ENCODE measurements around the gene FOXD1.
"Not testable (repeated sequence)": the region's sequence is repeated elsewhere in the genome, so short reads cannot be mapped to it uniquely, and the experiment has no call there.

FOXD1 gene

DNA sequence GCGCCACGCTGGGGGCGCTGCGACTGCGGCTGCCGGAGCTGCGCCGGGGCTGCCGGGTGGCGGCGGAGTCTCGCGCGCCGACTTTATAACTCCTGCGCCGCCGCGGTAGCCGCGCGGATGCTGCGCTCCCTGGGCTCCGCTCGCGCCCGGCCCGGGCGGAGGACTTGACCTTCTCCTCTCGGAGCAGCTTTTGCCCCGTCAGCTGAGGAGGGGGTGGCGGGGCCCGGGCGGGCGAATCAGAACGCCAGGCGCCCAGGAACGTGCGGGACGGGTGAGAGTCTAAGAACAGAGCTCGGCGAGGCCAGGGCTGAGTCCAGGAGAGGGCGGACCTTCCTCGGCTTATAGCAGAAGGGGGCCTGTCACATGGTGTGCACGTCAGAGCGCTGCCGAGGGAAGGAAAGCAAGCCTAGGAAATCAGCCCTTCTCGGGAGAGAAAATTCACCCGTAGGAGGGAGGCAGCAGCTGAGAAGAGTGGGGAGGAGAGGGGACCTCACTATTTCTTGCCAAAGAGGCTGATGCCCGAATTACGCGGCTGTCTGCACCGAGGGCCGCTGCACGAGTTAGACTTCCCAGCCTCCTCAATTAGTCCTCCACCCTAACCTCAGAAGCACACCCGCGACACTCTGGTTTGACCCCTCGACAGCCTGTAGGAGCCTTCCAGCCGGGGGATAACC is at the start of gene FOXD1:
Gene FOXD1 (minus strand): TSS at position 315 of the 674 bp plus-strand sequence. CDS start 415 bp downstream, outside the sequence.
- peak; percentile 57 for DNase-seq

DNA sequence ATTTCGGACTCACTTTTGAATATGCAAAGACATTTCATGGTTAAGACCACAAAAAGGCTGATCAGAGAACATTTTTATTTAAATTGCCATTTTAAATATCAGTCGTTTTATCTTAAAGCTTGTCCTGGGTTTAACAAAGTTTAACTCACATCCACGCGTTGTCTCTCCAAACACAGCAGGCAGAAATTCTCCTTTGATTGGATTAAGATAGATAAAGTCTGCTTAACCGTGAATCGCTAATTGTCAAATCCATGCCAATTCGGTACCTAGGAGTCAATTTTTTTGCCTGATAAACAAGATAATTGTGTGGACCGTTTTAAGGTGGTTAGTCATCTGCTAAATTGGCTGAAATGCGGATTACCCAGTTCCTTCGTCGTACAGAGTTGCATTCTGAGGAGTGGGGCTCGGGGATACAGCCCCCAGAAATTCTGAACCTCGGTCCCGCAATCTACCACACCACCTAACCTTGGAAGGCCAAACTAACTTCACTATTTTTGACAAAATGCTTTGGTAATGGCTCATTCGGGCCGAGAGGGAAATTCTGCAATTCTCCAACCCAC is 49.0 kb upstream of the FOXD1 start:
- peak; percentile 0 for DNase-seq

DNA sequence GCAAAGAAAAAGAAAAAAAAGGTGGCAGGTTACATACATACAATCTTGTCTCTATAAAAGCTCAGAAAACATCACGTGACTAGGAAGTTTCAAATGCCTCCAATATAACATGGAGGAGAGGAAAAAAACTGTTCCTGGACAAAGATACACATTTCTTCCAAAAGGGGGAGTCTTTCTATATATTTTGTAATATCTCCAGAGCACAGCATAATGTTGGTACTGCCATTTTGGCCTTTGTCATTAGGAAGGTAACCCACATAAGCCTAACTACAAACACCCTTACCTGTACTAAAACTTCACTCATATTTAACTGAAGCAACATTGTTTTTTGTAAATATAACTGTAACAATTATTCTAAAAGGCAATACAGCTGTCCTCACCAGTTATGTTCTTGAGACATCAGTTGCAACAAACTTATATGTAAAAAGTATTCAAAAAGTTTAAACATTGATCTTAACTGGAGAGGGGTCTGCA is 48.4 kb upstream of the FOXD1 start:
- DNase-seq = peak; percentile 38

DNA sequence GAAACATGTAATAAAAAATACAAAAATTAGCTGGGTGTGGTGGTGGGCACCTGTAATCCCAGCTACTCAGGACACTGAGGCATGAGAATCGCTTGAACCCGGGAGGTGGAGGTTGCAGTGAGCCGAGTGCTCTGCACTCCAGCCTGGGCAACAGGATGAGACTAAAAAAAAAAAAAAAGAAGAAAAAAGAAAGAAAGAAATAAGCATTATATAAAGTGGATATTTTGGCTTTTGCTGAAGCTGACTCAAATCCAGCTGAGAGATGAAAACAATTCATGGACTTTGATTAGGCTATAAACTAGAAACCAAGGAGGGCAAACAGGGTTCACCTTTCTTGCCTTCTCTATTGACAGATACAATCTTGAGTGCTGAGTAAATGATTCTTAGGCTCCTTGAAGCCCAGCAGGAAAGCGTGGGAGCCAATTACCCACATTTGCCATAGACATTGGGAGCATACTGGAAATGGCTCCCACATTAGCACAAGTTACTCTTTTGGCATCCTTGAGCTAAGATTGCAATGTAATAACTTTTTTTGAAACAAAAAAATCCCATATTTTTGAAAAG is 47.3 kb upstream of the FOXD1 start:
- no peak for DNase-seq

DNA sequence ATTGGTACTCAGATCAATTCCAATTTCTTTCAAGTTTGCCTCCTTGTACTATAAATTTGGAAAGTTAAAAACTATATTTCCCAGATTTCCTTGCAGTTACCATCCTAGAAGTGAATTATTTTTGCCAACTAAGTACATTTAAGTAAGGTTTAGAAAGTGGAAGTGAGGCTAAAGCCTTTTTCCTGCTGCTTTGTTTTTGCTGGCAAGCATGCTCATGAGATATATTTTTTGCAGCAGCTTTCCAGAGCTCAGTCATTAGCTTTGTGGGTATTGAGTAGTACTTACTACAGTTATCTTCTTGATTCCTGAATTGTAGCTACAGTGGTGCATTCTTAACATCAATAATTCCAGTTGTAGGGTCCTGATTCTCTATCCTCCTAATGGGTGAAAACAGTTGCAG is 46.1 kb upstream of the FOXD1 start:
- DNase-seq = no peak

DNA sequence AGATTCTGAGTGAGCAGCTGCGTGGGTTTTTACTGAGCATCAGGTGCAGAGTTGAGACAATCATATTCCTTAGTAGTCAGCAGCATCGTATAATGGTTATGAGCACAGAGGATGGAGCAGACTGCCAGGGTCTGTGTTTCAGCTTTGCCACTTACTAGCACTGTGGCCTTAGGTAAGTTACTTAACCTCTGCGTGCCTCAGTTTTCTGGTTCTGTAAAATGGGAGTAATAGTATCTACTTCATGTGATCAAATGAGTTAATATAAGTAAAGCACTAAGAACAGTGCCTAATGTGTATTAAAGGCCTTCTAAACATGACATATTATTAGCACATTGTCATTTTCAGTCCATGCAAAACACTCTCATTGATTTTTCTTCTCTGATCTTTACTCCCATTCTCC is 44.8 kb upstream of the FOXD1 start:
- no peak for DNase-seq

DNA sequence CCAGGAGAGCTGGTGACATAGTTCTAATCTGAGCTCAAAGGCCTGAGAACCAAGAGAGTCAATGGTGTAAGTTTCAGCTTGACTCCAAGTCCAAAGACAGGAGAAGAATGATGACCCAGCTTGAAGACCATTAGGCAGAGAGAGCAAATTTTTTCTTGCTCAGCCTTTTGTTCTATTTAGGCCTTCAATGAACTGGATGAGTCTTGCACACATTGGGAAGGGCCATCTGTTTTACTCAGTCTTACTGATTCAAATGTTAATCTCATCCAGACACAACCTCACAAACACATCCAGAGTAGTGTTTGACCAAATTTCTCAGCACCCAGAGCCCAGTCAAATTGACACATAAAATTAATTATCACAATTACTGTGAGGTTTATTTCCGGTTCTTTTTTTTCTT is 42.6 kb upstream of the FOXD1 start:
- DNase-seq = no peak

DNA sequence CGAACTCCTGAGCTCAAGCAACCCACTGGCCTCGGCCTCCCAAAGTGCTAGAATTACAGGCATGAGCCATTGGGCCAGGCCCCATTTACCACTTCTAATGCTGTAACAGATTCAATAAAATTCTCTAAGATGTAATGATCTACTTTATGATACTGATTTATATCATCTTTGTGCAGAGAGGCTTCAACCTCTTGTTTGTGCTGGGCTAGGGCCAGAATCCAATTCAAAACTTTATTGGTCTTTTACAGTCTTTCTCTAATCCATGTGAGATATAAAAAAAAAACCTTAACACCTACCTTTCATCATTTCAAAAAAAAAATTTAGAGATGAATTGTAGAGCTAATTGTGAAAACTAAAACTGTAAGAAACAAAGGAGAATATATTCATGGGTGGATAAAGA is 41.5 kb upstream of the FOXD1 start:
- no peak for DNase-seq

DNA sequence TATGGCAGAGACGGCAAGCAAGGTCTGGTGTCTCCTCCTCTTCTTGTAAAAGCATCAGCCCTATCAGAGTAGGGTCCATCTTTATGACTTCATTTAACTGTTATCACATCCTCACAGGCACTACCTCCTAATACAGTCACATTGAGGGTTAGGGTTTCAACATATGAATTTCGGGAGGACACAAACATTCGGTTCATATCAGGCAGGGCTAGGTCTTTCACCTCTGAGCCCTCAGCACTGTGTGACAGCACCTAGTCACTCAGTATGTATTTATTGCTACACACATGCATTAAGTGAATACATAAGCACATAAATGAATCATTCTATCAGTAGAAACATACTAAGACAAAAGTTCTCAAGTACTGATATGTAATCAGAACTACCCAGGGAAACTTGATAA is 40.2 kb upstream of the FOXD1 start:
- DNase-seq = no peak

DNA sequence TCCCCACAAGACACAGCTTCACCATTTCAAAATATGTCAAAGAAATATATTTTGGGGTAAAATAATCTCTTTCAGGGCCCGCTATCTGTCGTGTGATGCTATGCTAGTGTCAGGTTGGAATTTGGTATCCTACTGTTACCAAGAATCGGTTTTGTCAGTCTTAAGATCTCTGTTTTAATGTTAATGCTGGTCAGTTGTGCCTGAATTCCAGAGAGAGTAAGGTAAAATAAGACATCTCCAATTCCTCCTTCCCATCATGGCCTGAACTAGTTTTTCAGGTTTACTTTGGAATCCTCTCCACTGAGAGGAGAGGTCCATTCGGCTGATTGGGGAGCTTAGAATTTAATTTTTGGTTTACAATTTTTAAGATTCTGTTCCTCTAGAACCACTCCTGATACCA is 39.2 kb upstream of the FOXD1 start:
- no peak for DNase-seq

DNA sequence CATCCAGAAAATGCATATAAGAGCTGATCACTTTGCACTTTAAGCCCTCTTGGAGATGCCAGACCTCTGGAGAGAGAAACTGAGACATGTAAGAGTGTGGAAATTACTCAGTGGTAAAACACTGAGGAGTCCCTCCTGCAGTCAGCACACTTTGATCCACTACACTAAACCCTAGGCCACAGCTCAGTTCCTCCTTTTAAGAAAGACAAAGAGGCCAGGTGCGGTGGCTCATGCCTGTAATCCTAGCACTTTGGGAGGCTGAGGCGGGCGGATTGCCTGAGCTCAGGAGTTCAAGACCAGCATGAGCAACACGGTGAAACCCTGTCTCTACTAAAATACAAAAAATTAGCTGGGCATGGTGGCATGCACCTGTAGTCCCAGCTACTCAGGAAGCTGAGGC is 38.7 kb upstream of the FOXD1 start:
- DNase-seq = not testable (repeated sequence)

DNA sequence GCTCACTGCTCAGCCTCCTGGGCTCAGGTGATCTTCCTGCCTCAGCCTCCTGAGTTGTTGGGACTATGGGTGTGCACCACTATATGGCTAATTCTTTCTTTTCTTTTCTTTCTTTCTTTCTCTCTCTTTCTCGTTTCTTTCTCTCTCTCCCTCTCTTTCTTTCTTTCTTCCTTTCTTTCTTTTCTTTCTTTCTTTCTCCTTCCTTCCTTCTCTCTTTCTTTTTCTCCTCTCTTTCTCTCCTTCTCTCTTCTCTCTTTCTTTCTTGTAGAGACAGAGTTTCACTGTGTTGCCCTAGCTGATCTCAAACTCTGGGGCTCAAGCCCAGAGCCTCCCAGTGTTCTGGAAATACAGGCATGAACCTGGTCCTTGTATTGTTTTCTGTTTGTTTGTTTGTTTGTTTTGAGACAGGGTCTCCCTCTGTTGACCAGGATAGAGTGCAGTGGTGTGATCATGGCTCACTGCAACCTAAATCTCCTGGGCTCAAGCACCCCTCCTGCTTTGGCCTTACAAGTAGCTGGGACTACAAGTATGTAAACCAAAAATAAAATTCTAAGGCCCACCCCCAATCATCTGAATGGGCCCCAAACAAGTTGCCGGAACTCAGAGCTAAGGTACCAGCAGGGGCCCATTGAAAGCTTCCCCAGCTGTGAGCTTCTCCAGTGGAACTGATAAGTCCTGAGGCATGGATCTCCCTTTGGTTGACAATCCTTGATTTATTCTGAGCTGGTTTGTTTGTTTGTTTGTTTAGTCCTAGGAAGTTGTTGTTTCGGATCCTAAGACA is 37.7 kb upstream of the FOXD1 start:
- no peak for DNase-seq

DNA sequence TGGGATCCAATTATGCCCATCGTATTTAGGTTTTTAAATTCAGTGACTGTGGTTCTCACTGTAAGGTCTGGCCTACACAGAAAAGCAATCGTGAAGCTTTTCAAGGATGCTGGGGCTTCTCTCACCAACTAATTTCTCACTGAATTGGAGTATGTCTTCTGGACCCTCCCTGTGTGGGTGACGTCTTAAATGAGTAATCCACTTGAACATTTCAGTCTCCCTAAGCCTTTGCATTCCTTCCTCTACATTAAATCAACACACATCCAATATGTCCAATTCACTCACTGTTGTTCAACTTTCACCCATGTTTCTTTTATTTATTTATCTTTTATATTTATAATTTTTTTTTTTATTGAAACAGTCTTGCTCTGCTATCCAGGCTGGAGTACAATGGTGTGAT is 37.1 kb upstream of the FOXD1 start:
- DNase-seq = no peak

DNA sequence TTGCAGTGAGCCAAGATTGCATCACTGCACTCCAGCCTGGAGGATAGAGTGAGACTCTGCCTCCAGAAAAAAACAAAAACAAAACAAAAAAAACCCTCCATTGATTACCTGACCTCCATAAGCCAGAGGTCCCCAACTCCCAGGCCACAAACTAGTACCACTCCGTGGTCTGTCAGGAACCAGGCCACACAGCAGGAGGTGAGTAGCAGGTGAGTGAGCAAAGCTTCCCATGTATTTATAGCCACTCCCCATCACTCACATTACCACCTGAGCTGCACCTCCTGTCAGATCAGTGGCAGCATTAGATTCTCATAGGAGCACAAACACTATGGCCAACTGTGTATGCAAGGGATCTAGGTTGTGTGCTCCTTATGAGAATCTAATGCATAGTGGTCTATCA is 35.9 kb upstream of the FOXD1 start:
- no peak for DNase-seq

DNA sequence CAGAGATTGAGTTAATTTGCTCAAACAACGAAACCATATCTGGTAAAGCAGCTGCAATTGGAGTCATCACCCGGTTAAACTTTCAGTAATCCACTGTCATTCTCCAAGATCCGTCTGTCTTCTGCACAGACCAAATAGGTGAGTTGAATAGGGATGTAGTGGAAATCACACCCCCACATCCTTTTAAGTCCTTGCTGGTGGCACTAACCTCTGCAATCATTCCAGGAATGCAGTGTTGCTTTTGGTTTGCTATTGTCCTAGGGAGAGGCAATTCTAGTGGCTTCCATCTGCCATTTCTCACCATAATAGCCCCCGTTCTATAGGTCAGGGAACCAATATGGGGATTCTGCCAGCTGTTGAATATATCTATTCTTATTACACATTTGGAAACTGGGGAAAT is 35.1 kb upstream of the FOXD1 start:
- DNase-seq = no peak

DNA sequence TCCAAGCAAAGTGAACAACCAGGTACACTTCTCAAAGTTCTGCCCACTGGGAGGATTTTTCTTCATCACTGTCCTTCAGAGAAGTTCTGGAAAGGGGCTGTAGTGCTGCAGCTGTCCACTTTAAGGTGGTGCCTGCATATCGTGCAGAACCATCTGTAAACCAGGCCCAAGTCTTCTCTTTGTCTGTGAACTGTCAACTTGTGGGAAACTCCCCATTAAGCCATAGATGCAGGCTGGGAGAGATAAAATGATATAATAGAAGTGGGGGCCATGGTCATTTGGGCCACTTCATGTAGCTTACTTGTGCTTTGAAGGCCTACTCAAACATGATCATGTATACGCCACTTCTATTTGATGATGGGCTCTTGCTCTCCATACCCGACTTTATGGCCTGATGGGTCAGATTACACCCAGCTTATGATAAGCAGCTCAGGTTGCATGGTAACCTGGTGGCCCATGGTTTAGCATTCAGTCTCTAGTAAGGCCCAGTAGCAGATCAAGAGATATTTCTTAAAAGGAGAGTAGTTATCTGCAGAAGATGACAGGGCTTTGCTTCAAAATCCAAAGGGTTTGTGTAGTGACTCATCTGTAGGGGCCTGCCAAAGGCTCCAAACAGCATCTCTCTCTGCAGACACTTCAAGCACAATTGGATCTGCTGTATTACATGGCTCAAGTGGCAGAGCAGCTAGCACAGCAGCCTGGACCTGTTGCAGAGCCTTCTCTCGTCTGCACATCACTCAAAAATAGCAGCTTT is 34.0 kb upstream of the FOXD1 start:
- DNase-seq = no peak

DNA sequence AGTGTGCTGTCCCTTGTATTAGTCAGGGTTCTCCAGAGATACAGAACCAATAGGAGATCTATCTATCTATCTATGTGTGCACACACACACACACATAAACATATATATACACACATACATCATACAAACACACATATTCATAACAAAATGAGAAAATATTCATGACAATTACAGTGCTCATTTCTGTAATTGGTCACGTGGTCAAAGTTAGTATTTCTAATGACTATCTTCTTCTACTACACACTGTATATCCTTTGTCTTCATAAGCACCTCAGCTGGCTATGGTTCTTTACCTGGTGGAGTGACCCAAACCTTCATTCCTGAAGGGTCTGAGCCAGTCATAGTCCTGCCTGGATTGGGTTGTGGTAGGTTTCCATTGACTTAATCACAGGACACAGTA is 31.9 kb upstream of the FOXD1 start:
- no peak for DNase-seq

DNA sequence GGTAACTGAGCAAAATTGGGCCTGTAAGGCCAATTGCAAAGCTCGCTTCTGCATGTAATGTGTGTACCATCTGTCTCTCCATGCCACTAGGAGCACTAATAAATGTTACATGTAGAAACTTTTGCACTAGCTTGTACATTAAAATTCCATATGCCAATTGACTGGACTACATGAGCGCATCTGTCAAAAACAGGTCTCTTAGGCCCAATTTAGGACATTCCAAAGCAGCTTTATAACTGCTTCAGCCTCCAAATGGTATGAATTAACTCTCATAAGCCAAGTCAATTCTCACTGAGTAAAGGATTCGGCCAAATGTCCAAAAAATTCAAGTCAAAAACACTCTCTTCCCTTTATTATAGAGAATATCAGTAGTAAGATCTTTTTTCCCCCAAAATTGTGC is 23.5 kb upstream of the FOXD1 start:
- no peak for DNase-seq

DNA sequence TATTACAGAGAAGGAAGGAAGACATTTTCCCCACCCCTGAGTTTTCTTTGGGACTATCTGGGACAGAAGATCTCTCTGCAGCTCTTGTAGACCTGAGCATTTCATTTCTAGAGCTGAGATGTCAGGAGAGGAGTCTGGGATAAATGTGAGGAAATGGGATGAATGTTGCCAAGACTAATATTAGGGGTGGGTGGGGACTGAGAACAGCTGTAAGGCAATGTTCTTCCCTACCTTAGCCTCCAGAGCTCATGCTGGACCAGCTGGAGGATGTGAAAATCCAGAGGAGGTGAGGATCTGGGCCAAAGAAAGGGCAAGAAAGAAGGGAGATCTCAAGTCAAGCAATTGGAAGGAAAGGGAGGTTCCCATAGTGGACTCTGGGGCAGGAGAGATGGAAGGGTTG is 23.1 kb upstream of the FOXD1 start:
- no peak for DNase-seq

DNA sequence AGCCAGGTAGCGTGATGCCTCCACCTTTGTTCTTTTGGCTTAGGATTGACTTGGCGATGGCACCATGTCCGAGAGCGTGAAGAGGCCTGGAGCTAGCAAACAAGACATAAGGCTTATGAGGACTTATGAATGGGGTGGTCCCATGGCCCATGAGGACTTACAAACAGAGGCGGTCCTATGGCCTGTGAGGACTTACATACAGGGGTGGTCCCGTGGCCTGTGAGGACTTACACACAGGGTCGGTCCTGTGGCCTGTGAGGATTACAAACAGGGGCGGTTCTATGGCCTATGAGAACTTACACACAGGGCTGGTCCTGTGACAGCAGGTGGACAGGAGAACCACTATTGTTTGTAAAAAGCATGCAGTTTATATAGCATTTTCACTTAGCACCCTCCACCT is 21.3 kb upstream of the FOXD1 start:
- no peak for DNase-seq

DNA sequence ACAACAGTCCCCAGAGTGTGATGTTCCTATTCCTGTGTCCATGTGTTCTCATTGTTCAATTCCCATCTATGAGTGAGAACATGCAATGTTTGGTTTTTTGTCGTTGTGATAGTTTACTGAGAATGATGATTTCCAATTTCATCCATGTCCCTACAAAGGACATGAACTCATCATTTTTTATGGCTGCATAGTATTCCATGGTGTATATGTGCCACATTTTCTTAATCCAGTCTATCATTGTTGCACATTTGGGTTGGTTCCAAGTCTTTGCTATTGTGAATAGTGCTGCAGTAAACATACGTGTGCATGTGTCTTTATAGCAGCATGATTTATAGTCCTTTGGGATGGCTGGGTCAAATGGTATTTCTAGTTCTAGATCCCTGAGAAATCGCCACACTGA is 20.1 kb upstream of the FOXD1 start:
- not testable (repeated sequence) for DNase-seq

DNA sequence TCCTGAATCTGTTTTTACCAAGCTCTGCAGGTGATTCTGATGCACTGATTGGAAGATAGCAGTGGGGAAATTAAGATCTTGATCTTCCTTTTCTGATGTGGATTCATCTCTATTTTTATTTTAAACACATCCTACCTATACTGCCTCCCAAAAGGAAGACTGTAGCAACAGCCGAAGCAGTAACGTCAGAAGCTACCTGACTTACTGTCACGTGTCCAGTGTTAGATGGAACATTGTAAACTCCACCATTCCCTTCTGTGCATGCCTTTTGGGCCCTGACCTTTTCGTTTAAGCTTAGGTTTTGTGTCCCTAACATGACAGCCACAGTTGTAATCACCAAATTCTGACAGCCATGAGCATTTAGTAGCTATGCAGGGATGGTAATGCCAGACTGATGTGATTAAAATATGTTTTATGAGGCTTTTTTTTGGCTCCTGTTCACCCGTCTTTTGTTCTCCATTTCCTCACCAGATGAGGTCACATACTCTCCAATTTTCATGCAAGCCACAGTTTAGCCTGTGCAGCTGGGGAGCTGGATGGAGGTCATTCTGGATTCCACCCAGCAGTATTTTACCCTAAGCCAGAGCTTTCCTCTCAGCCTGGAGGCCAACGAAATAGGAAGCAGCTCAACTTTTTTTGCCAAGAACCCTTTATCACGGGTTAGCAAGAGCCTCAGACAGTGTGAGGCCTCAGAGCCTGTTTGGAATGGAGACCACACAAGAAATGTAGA is 15.6 kb upstream of the FOXD1 start:
- no peak for DNase-seq

Measured in NCI-H2171 (cell line).